ENCODE data around the gene CDH12.

DNA sequence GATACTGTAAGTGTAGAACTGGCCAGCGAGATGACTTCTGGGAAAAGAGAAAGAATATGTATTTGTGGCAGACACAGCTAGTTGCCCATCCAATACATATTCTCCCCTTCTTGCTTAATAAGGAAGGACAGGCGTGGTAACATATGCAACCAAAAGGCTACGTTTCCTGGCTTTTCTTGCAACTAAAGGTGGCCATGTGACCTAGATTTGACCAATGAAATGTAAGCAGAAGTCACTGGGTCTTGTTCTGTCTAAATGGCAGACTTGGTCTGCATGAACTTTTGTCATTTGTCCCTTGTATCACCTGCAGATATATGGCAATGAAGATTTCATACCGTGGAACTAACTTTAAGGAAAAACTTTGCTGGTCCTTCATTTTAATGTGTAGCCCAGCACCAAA is 183.8 kb downstream of the CDH12 start:
- TF ChIP-seq, protein P1, sequence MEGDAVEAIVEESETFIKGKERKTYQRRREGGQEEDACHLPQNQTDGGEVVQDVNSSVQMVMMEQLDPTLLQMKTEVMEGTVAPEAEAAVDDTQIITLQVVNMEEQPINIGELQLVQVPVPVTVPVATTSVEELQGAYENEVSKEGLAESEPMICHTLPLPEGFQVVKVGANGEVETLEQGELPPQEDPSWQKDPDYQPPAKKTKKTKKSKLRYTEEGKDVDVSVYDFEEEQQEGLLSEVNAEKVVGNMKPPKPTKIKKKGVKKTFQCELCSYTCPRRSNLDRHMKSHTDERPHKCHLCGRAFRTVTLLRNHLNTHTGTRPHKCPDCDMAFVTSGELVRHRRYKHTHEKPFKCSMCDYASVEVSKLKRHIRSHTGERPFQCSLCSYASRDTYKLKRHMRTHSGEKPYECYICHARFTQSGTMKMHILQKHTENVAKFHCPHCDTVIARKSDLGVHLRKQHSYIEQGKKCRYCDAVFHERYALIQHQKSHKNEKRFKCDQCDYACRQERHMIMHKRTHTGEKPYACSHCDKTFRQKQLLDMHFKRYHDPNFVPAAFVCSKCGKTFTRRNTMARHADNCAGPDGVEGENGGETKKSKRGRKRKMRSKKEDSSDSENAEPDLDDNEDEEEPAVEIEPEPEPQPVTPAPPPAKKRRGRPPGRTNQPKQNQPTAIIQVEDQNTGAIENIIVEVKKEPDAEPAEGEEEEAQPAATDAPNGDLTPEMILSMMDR (IDR thresholded peaks at IDR 0.05): no peak
- no peak for TF ChIP-seq POLR2A (IDR thresholded peaks at IDR 0.05)

All from vagina (tissue), 2 donors.